Heart left ventricle (tissue), 13 donors: ENCODE measurements around the gene LRRTM4.

Experiments used
- CTCF ChIP-seq, 12 donors: fragments of 200-600 bp; sonication (generic) in 4 of 12; IDR thresholded peaks; one replicate each; pipeline versions ENCODE4 v1.5.0 to v1.8.0; 2018 to 2022; ENCODE audit warnings: antibody characterized with exemption in 12 of 12, mild to moderate bottlenecking in 5 of 12
- POLR2A ChIP-seq, 2 donors: fragments of 450-650 bp; IDR thresholded peaks; one replicate each; pipeline ENCODE4 v1.6.1; 2017; ENCODE audit warnings: antibody characterized with exemption in 2 of 2, mild to moderate bottlenecking in 2 of 2, moderate library complexity in 2 of 2
- donor health status: ischemic (EF 13 %, LVEDD 7.1; RV severe dilation, severe dysfunction).
- donor health status: DM: no; HTN: yes; CAD: no.
- donor health status: DM: no; HTN: no; CAD: no.
- donor health status: ischemic (EF 25% LVEDD 6.9; RV normal size, moderate dysfunction).
- donor health status: ischemic (EF 25% LVEDD 5.7; RV mildly dilated, moderate dysfunction).
- donor health status: ischemic (EF 35%, LVEDD 5.7; RV mildly dilated, moderate dysfunction).
- donor health status: nonischemic (EF 11% LVEDD 7.7; RV severe dilation, severe dysfunction).
- donor health status: DM: yes; HTN: yes; CAD: no.
- donor health status: PGD.
- donor health status: ischemic (EF 29% LVEDD 5.4; RV normal size, mild dysfunction).
- donor health status: nonischemic (EF 23%, LVEDD 6.1; RV moderate dilation, normal function).

DNA sequence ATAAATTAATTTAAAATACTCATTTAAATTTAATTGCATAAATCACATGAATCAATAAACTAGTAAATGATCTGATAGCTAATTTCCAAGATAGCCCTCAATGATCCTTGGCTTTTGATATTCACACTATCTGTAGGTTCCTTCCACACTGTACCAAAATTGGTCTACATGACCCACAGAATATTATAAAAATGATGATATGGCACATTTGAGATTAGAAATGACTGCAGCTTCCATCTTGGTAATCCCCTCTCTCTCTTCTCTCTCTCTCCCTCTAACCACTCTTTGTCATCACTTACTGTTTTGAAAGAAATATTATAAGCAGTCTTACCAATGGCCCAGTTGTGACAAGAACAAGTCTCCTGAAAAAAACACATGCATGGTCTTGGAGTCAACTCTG, 394.8 kb downstream of the LRRTM4 start:
- no peak for TF ChIP-seq POLR2A (IDR thresholded peaks at IDR 0.05)
- no peak for TF ChIP-seq CTCF (IDR thresholded peaks at IDR 0.05)
